GM23338 (cell line): Measurements from ENCODE around the gene PNPLA1. TPM values are rescaled to one million over a fixed set of nuclear protein-coding genes. Genes with fewer than 3 reads are reported as not detected.

Experiments
- ATAC-seq: fragments of 200-7000 bp; cut with Tn5 transposase; 3 replicates; pipeline ENCODE4 v1.9.1; 2020
- DNase-seq: peaks from one replicate; pipeline ENCODE4 v3.0.0-alpha.2; 2015; ENCODE audit warnings: low spot score
- H2AFZ ChIP-seq: fragments of 200-600 bp; sonication (generic); 2 replicates; pipeline ENCODE4 v1.8.0; 2016; ENCODE audit warnings: antibody characterized with exemption, mild to moderate bottlenecking, moderate library complexity
- H3F3A ChIP-seq: fragments of 200-600 bp; sonication (generic); replicated peaks from 2 replicates; pipeline ENCODE4 v1.8.0; 2017; ENCODE audit warnings: antibody characterized with exemption, mixed run types, low read depth
- H3K27ac ChIP-seq: fragments of 200-600 bp; sonication (generic); 2 replicates; pipeline ENCODE4 v1.6.1; 2016; ENCODE audit warnings: low read depth
- H3K27me3 ChIP-seq: fragments of 200-600 bp; sonication (generic); 2 replicates; pipeline ENCODE4 v1.8.0; 2016; ENCODE audit warnings: mild to moderate bottlenecking, mixed run types, moderate library complexity; ENCODE audit not compliant: insufficient read depth
- H3K36me3 ChIP-seq: fragments of 200-600 bp; sonication (generic); 2 replicates; pipeline ENCODE4 v1.8.0; 2016; ENCODE audit warnings: mild to moderate bottlenecking; ENCODE audit not compliant: insufficient read depth
- H3K4me1 ChIP-seq: fragments of 200-600 bp; sonication (generic); 2 replicates; pipeline ENCODE4 v1.8.0; 2016; ENCODE audit warnings: mild to moderate bottlenecking, moderate library complexity; ENCODE audit not compliant: insufficient read depth
- H3K4me2 ChIP-seq: fragments of 200-600 bp; sonication (generic); 2 replicates; pipeline ENCODE4 v1.7.1; 2017; ENCODE audit warnings: mixed run types
- H3K4me3 ChIP-seq: fragments of 200-600 bp; sonication (generic); 2 replicates; pipeline ENCODE4 v1.6.1; 2016; ENCODE audit warnings: mixed run types
- H3K79me2 ChIP-seq: fragments of 200-600 bp; sonication (generic); replicated peaks from 2 replicates; pipeline ENCODE4 v1.8.0; 2017; ENCODE audit warnings: mild to moderate bottlenecking; ENCODE audit not compliant: insufficient read depth
- H3K9me2 ChIP-seq: fragments of 200-600 bp; sonication (generic); 2 replicates; pipeline ENCODE4 v1.8.0; 2017; ENCODE audit not compliant: insufficient read depth
- H4K20me1 ChIP-seq: fragments of 200-600 bp; sonication (generic); replicated peaks from 2 replicates; pipeline ENCODE4 v1.8.0; 2017; ENCODE audit warnings: mild to moderate bottlenecking; ENCODE audit not compliant: insufficient read depth
- H3K27ac Mint-ChIP-seq: 2 replicates; pipeline ENCODE4 v1.8.0; 2020; ENCODE audit warnings: inconsistent platforms, mild to moderate bottlenecking, moderate library complexity, mixed read lengths
- H3K27me3 Mint-ChIP-seq: 3 replicates; pipeline ENCODE4 v1.8.0; 2022; ENCODE audit warnings: low read depth, mild to moderate bottlenecking, moderate library complexity, mixed read lengths, inconsistent platforms; ENCODE audit not compliant: insufficient read depth, poor library complexity
- H3K36me3 Mint-ChIP-seq: 3 replicates; pipeline ENCODE4 v1.8.0; 2021; ENCODE audit warnings: low read depth, mild to moderate bottlenecking, inconsistent platforms, moderate library complexity, mixed read lengths
- H3K4me1 Mint-ChIP-seq: 3 replicates; pipeline ENCODE4 v1.8.0; 2020; ENCODE audit warnings: mild to moderate bottlenecking, inconsistent platforms, mixed read lengths
- H3K4me3 Mint-ChIP-seq: 3 replicates; pipeline ENCODE4 v1.8.0; 2021; ENCODE audit warnings: moderate library complexity, mild to moderate bottlenecking, inconsistent platforms, mixed read lengths
- H3K9me3 Mint-ChIP-seq: 3 replicates; pipeline ENCODE4 v1.8.0; 2020; ENCODE audit warnings: moderate library complexity, mild to moderate bottlenecking, inconsistent platforms, mixed read lengths
- CREB1 ChIP-seq: fragments of 250-450 bp; sonication (Bioruptor Pico); IDR thresholded peaks from 2 replicates; pipeline ENCODE4 v1.5.0; 2020; ENCODE audit warnings: low read depth, mild to moderate bottlenecking, moderate library complexity
- CTCF ChIP-seq, 2 experiments: fragments of 200-600 bp in 1 of 2; sonication (generic) in 1 of 2; conservative IDR thresholded peaks; 2 replicates each; pipeline versions ENCODE4 v1.5.1 to v1.6.1; 2016 to 2017; ENCODE audit warnings: antibody characterized with exemption in 2 of 2, low read depth in 2 of 2, mild to moderate bottlenecking in 2 of 2, moderate library complexity in 1 of 2
- ETS1 ChIP-seq: IDR thresholded peaks from 2 replicates; pipeline ENCODE4 v1.6.1; 2016; ENCODE audit warnings: antibody characterized with exemption
- EZH2 ChIP-seq: fragments of 200-600 bp; sonication (generic); IDR thresholded peaks from one replicate; pipeline ENCODE4 v1.8.0; 2017; ENCODE audit warnings: antibody characterized with exemption, mild to moderate bottlenecking, low read depth; ENCODE audit not compliant: unreplicated experiment
- NANOG ChIP-seq: IDR thresholded peaks from 2 replicates; pipeline ENCODE4 v1.6.1; 2016; ENCODE audit warnings: antibody characterized with exemption, borderline replicate concordance
- POLR2AphosphoS5 ChIP-seq: IDR thresholded peaks from 2 replicates; pipeline ENCODE4 v1.6.1; 2016; ENCODE audit warnings: antibody characterized with exemption, low read depth
- STAT1 ChIP-seq: IDR thresholded peaks from one replicate; pipeline ENCODE4 v1.6.1; 2016; ENCODE audit warnings: antibody characterized with exemption; ENCODE audit not compliant: unreplicated experiment
- ZNF462 ChIP-seq: fragments of 250-450 bp; sonication (Bioruptor Pico); IDR thresholded peaks from 2 replicates; pipeline ENCODE4 v1.5.0; 2020; ENCODE audit warnings: mild to moderate bottlenecking, moderate library complexity
- polyA plus RNA-seq: library from polyadenylated mRNA; unstranded; fragments of >200 nt; fragmentation: Nextera tagmentation; extraction: Ambion mirVana; gene quantifications from 2 replicates; pipeline ENCODE4 v1.2.1, GENCODE V29; 2016
- total RNA-seq: library from RNA; depleted of rRNA; stranded (reverse); fragments of >200 nt; shearing (Covaris generic); gene quantifications from 2 replicates; pipeline ENCODE4 v1.2.3, GENCODE V29; 2014

PNPLA1 gene
- total and polyA plus RNA-seq, 2 experiments from 2014 or later, result not detected

- Histone ChIP-seq H3K27me3 (no peaks in the 10 kb centered on the region), H2AFZ (peak overlapping the region; percentile 85; the same call in 1 of the 2 replicates), H3K9me2 (no peaks in the 10 kb centered on the region), H3K4me2 (no peak overlapping the region), H4K20me1 (0 out of 2 replicates have a peak, but pooled peaks cover 3% of the 10 kb centered on the region), H3K36me3 (no peaks in the 10 kb centered on the region), H3K27ac (no peak overlapping the region), H3K79me2 (no peaks in the 10 kb centered on the region), H3K4me3 (no peak overlapping the region), H3F3A (no peaks in the 10 kb centered on the region), H3K4me1 (peaks cover 5% of the 10 kb centered on the region; the same call in 1 of the 2 replicates)
- TF ChIP-seq NANOG (no peak), CREB1 (0 out of 2 replicates have a peak, but pooled peaks have one; percentile 4), CTCF (conservative IDR thresholded peaks at IDR 0.05; ENCODE audit: low read depth in 2 of 2) (peak; percentile 47 to 65)
- Mint-ChIP-seq H3K9me3 (no peaks in the 10 kb centered on the region), H3K27me3 (peaks cover 10% of the 10 kb centered on the region), H3K4me1 (peaks cover 3% of the 10 kb centered on the region; the same call in 1 of the 3 replicates), H3K27ac (no peak overlapping the region), H3K36me3 (no peaks in the 10 kb centered on the region), H3K4me3 (no peak overlapping the region)
- DNase-seq, result peak; percentile 87
- peak; percentile 98 for ATAC-seq
Measured at GRCh38 chr6:36285187-36285671, 15.4 kb downstream of the PNPLA1 start.

GRCh38 chr6:36285797-36286196 lies 15.9 kb downstream of the PNPLA1 start:
- Mint-ChIP-seq H3K36me3 (no peaks in the 10 kb centered on the region), H3K4me3 (no peak overlapping the region), H3K27me3 (peaks cover 12% of the 10 kb centered on the region), H3K9me3 (no peaks in the 10 kb centered on the region), H3K27ac (no peak overlapping the region), H3K4me1 (peaks cover 3% of the 10 kb centered on the region; the same call in 1 of the 3 replicates)
- Histone ChIP-seq H3K4me1 (peaks cover 5% of the 10 kb centered on the region; the same call in 1 of the 2 replicates), H2AFZ (no peak overlapping the region), H3F3A (no peaks in the 10 kb centered on the region), H3K36me3 (no peaks in the 10 kb centered on the region), H4K20me1 (0 out of 2 replicates have a peak, but pooled peaks cover 3% of the 10 kb centered on the region), H3K4me3 (no peak overlapping the region), H3K27ac (no peak overlapping the region), H3K79me2 (no peaks in the 10 kb centered on the region), H3K27me3 (no peaks in the 10 kb centered on the region), H3K9me2 (no peaks in the 10 kb centered on the region), H3K4me2 (no peak overlapping the region)
- DNase-seq, result no peak
- ATAC-seq, result no peak
- TF ChIP-seq STAT1 (no peak), POLR2AphosphoS5 (no peak), NANOG (no peak), ZNF462 (CRISPR knock-in tag) (no peak), EZH2 (no peak), ETS1 (no peak)
